Muscle layer of duodenum (tissue), 2 donors: ENCODE data around the gene AADAC.
"Not testable (repeated sequence)": the region's sequence is repeated elsewhere in the genome, so short reads cannot be mapped to it uniquely, and the experiment has no call there.

Experiments used
- H3K27ac ChIP-seq: one replicate; pipeline ENCODE4 v1.7.0; 2013; ENCODE audit warnings: mild to moderate bottlenecking, low read length
- H3K27me3 ChIP-seq: one replicate; pipeline ENCODE4 v1.7.0; 2013; ENCODE audit warnings: low read depth, mild to moderate bottlenecking, control low read depth, low read length
- H3K36me3 ChIP-seq, 2 donors: one replicate each; pipeline ENCODE4 v1.7.0; 2013; ENCODE audit warnings: low read length in 2 of 2, control low read depth in 1 of 2, mild to moderate bottlenecking in 1 of 2; ENCODE audit not compliant: insufficient read depth in 2 of 2, control insufficient read depth in 1 of 2
- H3K4me1 ChIP-seq, 2 donors: one replicate each; pipeline ENCODE4 v1.7.0; 2013; ENCODE audit warnings: low read length in 2 of 2, mild to moderate bottlenecking in 2 of 2, control low read depth in 1 of 2, moderate library complexity in 1 of 2; ENCODE audit not compliant: insufficient read depth in 2 of 2, control insufficient read depth in 1 of 2
- H3K4me3 ChIP-seq, 2 donors: one replicate each; pipeline ENCODE4 v1.7.0; 2013; ENCODE audit warnings: low read length in 2 of 2, low read depth in 1 of 2, mild to moderate bottlenecking in 1 of 2
- H3K9me3 ChIP-seq, 2 donors: one replicate each; pipeline ENCODE4 v1.7.0; 2013; ENCODE audit warnings: low read length in 2 of 2, control low read depth in 1 of 2, mild to moderate bottlenecking in 1 of 2; ENCODE audit not compliant: control insufficient read depth in 1 of 2
- donor health status: healthy.

The AADAC gene

DNA sequence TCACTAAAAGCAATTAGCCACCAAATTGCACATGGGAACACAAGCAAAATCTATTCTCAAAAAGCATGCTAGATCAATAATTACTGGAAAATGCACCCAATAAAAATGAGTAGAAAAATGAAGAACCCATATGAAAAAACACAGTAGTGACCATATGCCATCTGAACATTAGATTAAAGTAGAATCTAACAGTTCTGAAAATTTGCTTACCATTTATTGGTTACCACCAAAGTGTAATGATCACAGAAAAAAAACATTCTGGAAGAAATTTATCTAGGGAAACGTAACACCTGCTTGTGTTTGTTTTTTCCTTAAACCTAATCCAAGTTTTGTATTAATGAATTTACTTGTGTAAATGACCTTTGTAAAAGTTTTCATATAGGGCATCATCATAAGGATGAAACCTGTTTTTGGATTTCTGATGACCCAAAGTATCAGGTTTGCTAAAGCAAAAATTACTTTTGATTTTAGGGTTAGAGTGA is 37.6 kb upstream of the AADAC start:
- Histone ChIP-seq H3K27ac (no peak overlapping the region), H3K36me3 (no peaks in the 10 kb centered on the region), H3K9me3 (no peaks in the 10 kb centered on the region), H3K4me1 (peaks cover 0 to 7% of the 10 kb centered on the region in 2 donors), H3K27me3 (no peaks in the 10 kb centered on the region), H3K4me3 (no peak overlapping the region)

DNA sequence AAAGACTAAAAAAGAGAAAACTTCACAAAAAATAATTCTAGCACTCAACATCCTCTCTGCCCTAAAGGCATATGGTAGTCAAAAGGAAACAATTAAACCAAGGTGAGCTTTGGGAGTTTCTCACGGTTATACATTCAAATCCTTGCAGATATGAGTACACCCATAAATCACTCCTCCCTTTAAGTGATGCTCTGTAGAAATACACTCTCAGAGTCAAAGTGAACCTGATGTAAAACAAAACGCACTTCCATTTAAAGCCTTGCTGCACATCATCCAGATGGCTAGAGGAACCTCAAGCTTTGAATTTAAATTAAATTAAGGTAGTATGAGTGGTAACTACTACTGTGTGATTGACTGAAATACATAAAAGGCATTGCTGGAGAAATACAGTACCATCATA is 36.0 kb upstream of the AADAC start:
- Histone ChIP-seq H3K36me3 (no peaks in the 10 kb centered on the region), H3K9me3 (no peaks in the 10 kb centered on the region), H3K4me1 (peaks cover 0 to 3% of the 10 kb centered on the region in 2 donors), H3K4me3 (no peak overlapping the region), H3K27me3 (no peaks in the 10 kb centered on the region), H3K27ac (no peak overlapping the region)

DNA sequence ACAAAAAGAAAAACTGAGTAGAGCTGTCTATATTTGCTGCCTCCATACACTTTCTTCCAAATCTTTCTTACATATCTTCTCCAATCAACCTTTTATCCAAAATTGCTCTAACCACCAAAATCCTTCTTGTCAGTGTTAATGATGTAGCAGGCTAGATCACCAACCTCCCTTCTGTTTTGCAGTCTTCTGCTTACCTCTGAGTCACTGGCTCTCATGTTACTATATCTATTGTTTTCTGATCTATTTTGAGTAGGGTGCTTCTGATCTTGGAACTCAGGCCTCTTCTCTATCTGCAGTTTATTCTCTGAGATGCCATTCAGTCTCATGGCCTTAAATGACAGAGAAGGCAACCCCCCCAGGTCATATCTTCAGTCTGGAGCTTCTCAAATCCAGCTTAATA is 26.3 kb upstream of the AADAC start:
- Histone ChIP-seq H3K9me3 (no peaks in the 10 kb centered on the region), H3K36me3 (no peaks in the 10 kb centered on the region), H3K27ac (no peak overlapping the region), H3K4me3 (no peak overlapping the region), H3K4me1 (no peaks in the 10 kb centered on the region), H3K27me3 (no peaks in the 10 kb centered on the region)

DNA sequence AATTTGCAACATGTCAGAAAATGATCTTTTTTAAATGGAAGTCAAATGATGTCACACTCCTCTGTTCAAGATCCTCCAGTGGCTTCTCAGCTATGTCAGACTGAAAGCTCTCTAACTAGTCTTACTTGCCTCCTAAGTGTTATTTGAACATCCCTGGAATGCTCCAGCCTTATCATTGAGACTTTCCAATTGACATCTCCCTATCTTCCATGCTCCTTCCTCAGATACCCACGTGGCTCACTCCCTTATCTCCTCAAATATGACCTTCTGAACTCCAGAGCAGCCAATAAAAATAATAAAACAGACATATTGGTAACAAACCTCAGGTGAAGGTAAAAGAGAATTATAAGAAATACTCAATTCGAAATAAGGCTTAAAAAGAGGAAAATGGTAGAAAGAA is 25.5 kb upstream of the AADAC start:
- H3K9me3 ChIP-seq = no peaks in the 10 kb centered on the region
- no peak overlapping the region for H3K4me3 ChIP-seq
- no peaks in the 10 kb centered on the region for H3K27me3 ChIP-seq
- H3K27ac ChIP-seq = no peak overlapping the region
- no peaks in the 10 kb centered on the region for H3K4me1 ChIP-seq
- H3K36me3 ChIP-seq = no peaks in the 10 kb centered on the region

DNA sequence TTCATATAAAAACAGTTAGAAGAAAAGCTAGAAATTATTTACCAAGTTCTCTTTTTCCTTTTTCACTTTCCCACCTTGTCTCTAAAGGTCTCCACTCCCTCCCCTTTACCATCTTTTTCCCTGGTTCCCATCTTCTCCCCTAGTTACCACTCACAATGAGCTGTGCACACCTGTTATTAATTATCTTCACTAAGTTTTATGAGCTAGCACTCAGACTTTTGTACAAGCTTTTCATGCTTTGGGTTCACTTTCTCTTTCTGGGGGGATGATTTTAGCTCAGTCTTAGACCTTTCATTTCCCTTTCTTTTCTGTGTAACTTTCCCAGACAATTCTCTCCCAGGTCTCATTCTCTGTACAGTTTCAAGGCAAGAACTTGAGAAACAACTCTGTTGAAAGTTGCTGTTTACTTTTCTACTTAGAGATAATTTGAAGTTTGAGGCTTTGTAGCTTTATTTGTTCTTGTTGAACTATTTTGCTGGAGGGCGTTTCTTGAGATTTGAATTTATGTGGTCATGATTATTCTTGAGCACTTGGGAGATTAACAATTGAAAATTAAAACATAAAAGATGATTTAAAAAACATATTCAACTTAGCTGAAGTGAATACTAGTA is 24.0 kb upstream of the AADAC start:
- Histone ChIP-seq H3K27ac (no peak overlapping the region), H3K36me3 (no peaks in the 10 kb centered on the region)

DNA sequence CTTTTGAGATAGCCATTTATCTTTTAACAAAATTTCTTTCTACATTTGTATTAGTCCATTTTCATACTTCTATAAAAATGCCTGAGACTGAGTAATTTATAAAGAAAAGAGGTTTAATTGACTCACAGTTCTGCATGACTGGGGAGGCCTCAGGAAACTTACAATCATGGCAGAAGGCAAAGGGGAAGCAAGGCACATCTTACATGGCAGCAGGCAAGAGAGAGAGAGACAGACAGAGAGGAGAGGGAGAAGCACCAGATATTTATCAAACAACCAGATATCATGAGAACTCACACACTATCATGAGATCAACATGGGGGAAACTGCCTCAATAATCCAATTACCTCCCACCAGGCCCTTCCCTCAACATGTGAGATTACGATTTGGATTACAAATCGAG is 23.2 kb upstream of the AADAC start:
- H3K9me3 ChIP-seq, H3K4me3 ChIP-seq, H3K36me3 ChIP-seq, H3K4me1 ChIP-seq, H3K27ac ChIP-seq, H3K27me3 ChIP-seq: not testable (repeated sequence)

More for the DNA sequence above, 24.0 kb upstream of the AADAC start:
- Histone ChIP-seq H3K9me3 (no peaks in the 10 kb centered on the region), H3K4me1 (no peaks in the 10 kb centered on the region), H3K27me3 (no peaks in the 10 kb centered on the region), H3K4me3 (no peak overlapping the region)

DNA sequence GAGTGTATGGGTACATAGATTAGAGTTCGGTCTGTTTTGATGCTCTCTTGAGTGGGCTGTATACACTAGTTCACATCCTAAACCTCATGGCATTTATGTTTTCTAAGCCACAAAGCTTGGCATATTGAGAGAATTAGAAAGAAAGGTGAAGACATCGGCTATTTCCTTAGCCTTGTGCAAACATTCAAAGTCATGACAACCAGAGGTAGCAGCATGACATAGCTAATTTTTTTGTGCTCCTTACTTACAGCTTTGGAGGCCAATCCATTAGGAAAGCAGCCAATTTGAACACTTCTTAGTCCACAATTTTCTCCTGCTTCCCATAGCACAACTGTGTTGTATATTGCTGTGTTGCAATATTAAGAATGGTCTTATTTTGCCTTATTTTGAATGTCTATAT is 21.5 kb upstream of the AADAC start:
- Histone ChIP-seq H3K4me3 (no peak overlapping the region), H3K27ac (no peak overlapping the region), H3K9me3 (no peaks in the 10 kb centered on the region), H3K27me3 (no peaks in the 10 kb centered on the region), H3K4me1 (no peaks in the 10 kb centered on the region), H3K36me3 (no peaks in the 10 kb centered on the region)

DNA sequence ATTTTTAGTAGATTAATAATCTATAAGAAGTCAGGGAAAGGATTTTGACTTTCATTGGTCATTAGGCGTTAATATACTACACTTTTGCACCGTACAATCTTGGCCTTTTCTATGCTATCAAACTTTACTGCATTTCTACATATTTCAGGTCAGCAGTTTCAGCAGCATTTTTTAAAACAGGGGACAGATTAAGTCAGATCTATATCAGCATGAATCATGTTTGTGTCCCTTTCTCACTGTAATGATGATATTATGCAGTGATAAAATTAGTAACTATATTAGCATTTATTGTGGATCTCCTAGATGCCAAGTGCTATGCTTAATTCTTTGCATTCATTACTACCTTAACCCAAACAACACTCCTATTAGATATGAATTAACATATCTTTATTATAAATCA is 20.3 kb upstream of the AADAC start:
- Histone ChIP-seq H3K9me3 (no peaks in the 10 kb centered on the region), H3K27ac (no peak overlapping the region), H3K4me1 (no peaks in the 10 kb centered on the region), H3K36me3 (no peaks in the 10 kb centered on the region), H3K27me3 (no peaks in the 10 kb centered on the region), H3K4me3 (no peak overlapping the region)

DNA sequence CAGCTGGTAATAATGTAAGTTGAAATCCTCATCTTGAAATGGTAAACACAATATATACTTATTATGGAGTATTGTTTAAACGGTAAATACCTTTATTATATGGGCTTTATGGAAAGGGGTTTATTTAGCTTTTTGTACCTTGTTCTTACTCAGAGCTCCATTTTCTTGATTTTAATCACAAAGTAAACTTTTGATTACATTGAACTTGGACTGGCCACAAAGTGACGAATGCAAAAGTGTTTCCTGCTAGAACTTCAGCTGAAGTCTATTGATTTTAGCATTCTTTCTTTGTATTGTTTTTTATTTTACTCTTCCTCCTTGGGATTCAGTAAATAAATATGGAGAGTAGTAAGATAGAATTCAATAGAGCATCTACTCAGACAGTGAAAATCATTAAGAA is 19.8 kb upstream of the AADAC start:
- no peaks in the 10 kb centered on the region for H3K36me3 ChIP-seq
- H3K4me1 ChIP-seq = no peaks in the 10 kb centered on the region
- H3K4me3 ChIP-seq = no peak overlapping the region
- no peak overlapping the region for H3K27ac ChIP-seq
- H3K27me3 ChIP-seq = no peaks in the 10 kb centered on the region
- no peaks in the 10 kb centered on the region for H3K9me3 ChIP-seq

DNA sequence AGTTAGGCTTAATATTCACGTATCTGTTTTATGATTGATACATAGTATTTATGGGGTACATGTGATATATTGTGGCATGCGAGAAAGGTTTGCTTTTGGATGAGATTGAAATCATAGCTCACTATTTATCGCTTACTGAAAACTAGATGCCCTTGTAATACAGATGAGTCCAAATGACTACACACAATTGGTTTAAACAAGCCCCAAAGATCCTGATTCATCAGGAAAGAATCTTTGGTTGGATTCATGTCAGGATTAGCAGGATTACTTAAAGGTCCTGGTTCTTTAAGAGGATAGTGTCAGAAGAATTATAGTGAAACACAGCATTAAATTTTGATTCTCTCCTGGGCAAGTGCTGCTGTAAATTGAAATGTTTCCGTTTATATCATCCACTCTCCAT is 18.6 kb upstream of the AADAC start:
- H3K36me3 ChIP-seq = no peaks in the 10 kb centered on the region
- H3K4me3 ChIP-seq = no peak overlapping the region
- H3K27ac ChIP-seq = no peak overlapping the region
- H3K9me3 ChIP-seq = no peaks in the 10 kb centered on the region
- no peaks in the 10 kb centered on the region for H3K4me1 ChIP-seq
- no peaks in the 10 kb centered on the region for H3K27me3 ChIP-seq

DNA sequence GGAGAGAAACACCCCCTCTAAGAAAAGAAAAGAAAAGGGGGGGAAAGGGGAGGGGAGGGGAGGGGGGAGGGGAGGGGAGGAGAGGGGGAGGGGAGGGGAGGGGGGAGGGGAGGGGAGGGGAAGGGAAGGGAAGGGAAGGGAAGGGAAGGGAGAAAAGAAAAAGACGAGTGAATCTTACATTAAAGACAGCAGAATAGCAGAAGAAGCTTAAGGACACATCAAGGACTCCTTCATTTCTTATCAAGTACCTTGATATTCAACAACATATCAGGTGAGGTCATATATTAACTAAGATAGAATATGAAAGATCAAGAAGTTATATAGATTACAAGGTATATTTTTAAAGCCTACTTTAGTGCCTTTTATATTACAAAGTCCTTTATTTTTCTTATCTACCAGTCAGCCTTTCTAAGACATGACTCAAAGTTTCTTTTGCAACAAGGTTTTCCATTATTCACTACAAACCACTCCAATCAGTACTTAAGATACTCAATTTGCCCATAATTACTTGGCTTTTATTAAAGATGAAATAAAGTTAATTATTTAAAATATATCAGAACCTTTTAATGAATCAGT is 17.7 kb upstream of the AADAC start:
- Histone ChIP-seq H3K4me1 (no peaks in the 10 kb centered on the region), H3K36me3 (no peaks in the 10 kb centered on the region), H3K27ac (no peak overlapping the region), H3K27me3 (no peaks in the 10 kb centered on the region), H3K4me3 (no peak overlapping the region), H3K9me3 (no peaks in the 10 kb centered on the region)

DNA sequence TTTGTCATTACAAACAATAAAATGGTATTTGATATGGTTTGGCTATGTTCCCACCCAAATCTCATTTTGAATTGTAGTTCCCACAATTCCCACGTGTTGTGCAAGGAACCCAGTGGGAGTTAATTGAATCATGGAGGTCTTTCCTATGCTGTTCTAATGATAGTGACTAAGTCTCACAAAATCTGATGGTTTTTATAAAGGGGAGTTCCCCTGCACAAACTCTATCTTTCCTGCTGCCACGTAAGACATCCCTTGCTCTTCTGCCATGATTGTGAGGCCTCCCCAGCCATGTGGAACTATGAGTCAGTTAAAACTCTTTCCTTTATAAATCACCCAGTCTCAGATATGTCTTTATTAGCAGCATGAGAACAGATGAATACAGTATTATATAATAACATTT is 15.4 kb upstream of the AADAC start:
- no peaks in the 10 kb centered on the region for H3K27me3 ChIP-seq
- H3K4me1 ChIP-seq = no peaks in the 10 kb centered on the region
- H3K9me3 ChIP-seq = no peaks in the 10 kb centered on the region
- no peak overlapping the region for H3K27ac ChIP-seq
- no peaks in the 10 kb centered on the region for H3K36me3 ChIP-seq
- H3K4me3 ChIP-seq = no peak overlapping the region
